NT2/D1 (cell line): ENCODE data around the gene RALB.
"Not testable (repeated sequence)": the region's sequence is repeated elsewhere in the genome, so short reads cannot be mapped to it uniquely, and the experiment has no call there.

Experiments
- DNase-seq: peaks from one replicate; pipeline ENCODE4 v3.0.0-alpha.2; 2011; ENCODE audit warnings: low read depth, low spot score
- H3K27me3 ChIP-seq: 2 replicates; pipeline ENCODE4 v1.6.0; 2011; ENCODE audit warnings: mild to moderate bottlenecking; ENCODE audit not compliant: insufficient read length, insufficient read depth
- H3K36me3 ChIP-seq: 2 replicates; pipeline ENCODE4 v1.6.1; 2011; ENCODE audit warnings: mild to moderate bottlenecking, low read length, mixed read lengths; ENCODE audit not compliant: insufficient read depth, insufficient read length
- H3K4me1 ChIP-seq: 2 replicates; pipeline ENCODE4 v1.5.1; 2011; ENCODE audit not compliant: insufficient read depth, insufficient read length
- H3K4me3 ChIP-seq: 2 replicates; pipeline ENCODE4 v1.5.1; 2011; ENCODE audit warnings: low read depth; ENCODE audit not compliant: insufficient read length
- H3K9ac ChIP-seq: 2 replicates; pipeline ENCODE4 v1.6.0; 2011; ENCODE audit warnings: low read depth; ENCODE audit not compliant: insufficient read length
- H3K9me3 ChIP-seq: 2 replicates; pipeline ENCODE4 v1.5.1; 2011; ENCODE audit warnings: mild to moderate bottlenecking, low read length; ENCODE audit not compliant: insufficient read depth
- SUZ12 ChIP-seq: IDR thresholded peaks from 2 replicates; pipeline ENCODE4 v1.6.1; 2011; ENCODE audit not compliant: insufficient read length, insufficient read depth; ENCODE audit errors: extremely low read depth
- YY1 ChIP-seq: IDR thresholded peaks from 2 replicates; pipeline ENCODE4 v1.6.1; 2011; ENCODE audit not compliant: insufficient read length, insufficient read depth
- ZNF274 ChIP-seq: IDR thresholded peaks from 2 replicates; pipeline ENCODE4 v1.6.1; 2011; ENCODE audit warnings: mild to moderate bottlenecking, low read depth, low read length

RALB gene

GRCh38 chr2:120231974-120232635 lies 20.5 kb upstream of the RALB start:
- H3K27me3 ChIP-seq, result no peaks in the 10 kb centered on the region
- H3K9me3 ChIP-seq, result no peaks in the 10 kb centered on the region
- TF ChIP-seq SUZ12 (no peak), ZNF274 (no peak), YY1 (no peak)
- DNase-seq, result no peak
- H3K9ac ChIP-seq, result no peak overlapping the region
- no peaks in the 10 kb centered on the region for H3K36me3 ChIP-seq
- no peak overlapping the region for H3K4me3 ChIP-seq
- H3K4me1 ChIP-seq, result peaks cover 6% of the 10 kb centered on the region

- no peak overlapping the region for H3K4me3 ChIP-seq
- H3K4me1 ChIP-seq, result peaks cover 13% of the 10 kb centered on the region
- no peaks in the 10 kb centered on the region for H3K9me3 ChIP-seq
- DNase-seq, result no peak
- TF ChIP-seq ZNF274, result no peak
- TF ChIP-seq SUZ12, result no peak
- no peak for TF ChIP-seq YY1
- H3K27me3 ChIP-seq, result no peaks in the 10 kb centered on the region
- no peaks in the 10 kb centered on the region for H3K36me3 ChIP-seq
- H3K9ac ChIP-seq, result no peak overlapping the region
Observed at GRCh38 chr2:120233292-120233691, 19.4 kb upstream of the RALB start.

GRCh38 chr2:120235158-120235557 lies 17.5 kb upstream of the RALB start:
- not testable (repeated sequence) for H3K27me3 ChIP-seq, H3K9me3 ChIP-seq, H3K9ac ChIP-seq, H3K4me3 ChIP-seq, DNase-seq, H3K36me3 ChIP-seq
- H3K4me1 ChIP-seq, result peaks cover 26% of the 10 kb centered on the region

- Histone ChIP-seq H3K36me3 (no peaks in the 10 kb centered on the region), H3K27me3 (no peaks in the 10 kb centered on the region), H3K9ac (no peak overlapping the region), H3K4me1 (peaks cover 27% of the 10 kb centered on the region), H3K4me3 (no peak overlapping the region), H3K9me3 (no peaks in the 10 kb centered on the region)
- DNase-seq, result no peak
- no peak for TF ChIP-seq ZNF274
- no peak for TF ChIP-seq YY1
- TF ChIP-seq SUZ12, result no peak
Observed at GRCh38 chr2:120235681-120236080, 17.0 kb upstream of the RALB start.

GRCh38 chr2:120236316-120236715 lies 16.3 kb upstream of the RALB start:
- Histone ChIP-seq H3K36me3 (no peaks in the 10 kb centered on the region), H3K9ac (no peak overlapping the region), H3K4me3 (no peak overlapping the region), H3K27me3 (no peaks in the 10 kb centered on the region), H3K4me1 (peaks cover 30% of the 10 kb centered on the region), H3K9me3 (no peaks in the 10 kb centered on the region)
- DNase-seq, result no peak
- TF ChIP-seq ZNF274 (no peak), SUZ12 (no peak), YY1 (no peak)

- no peaks in the 10 kb centered on the region for H3K9me3 ChIP-seq
- peaks cover 30% of the 10 kb centered on the region for H3K4me1 ChIP-seq
- no peak for TF ChIP-seq YY1
- no peak for TF ChIP-seq ZNF274
- TF ChIP-seq SUZ12, result no peak
- H3K9ac ChIP-seq, result no peak overlapping the region
- no peak overlapping the region for H3K4me3 ChIP-seq
- no peaks in the 10 kb centered on the region for H3K36me3 ChIP-seq
- DNase-seq, result no peak
- no peaks in the 10 kb centered on the region for H3K27me3 ChIP-seq
Observed at GRCh38 chr2:120236791-120237190, 15.9 kb upstream of the RALB start.

GRCh38 chr2:120237491-120237902 lies 15.2 kb upstream of the RALB start:
- TF ChIP-seq SUZ12, result no peak
- TF ChIP-seq YY1, result no peak
- TF ChIP-seq ZNF274, result no peak
- DNase-seq, result no peak
- H3K4me3 ChIP-seq, result no peak overlapping the region
- H3K36me3 ChIP-seq, result no peaks in the 10 kb centered on the region
- H3K9me3 ChIP-seq, result no peaks in the 10 kb centered on the region
- peak overlapping the region; percentile 58 for H3K9ac ChIP-seq
- H3K27me3 ChIP-seq, result no peaks in the 10 kb centered on the region
- peaks cover 30% of the 10 kb centered on the region for H3K4me1 ChIP-seq
